Transverse colon (tissue), 4 donors: ENCODE results near the gene ITGA4. TPM values are rescaled to one million over a fixed set of nuclear protein-coding genes. Genes with fewer than 3 reads are reported as not detected.

Experiments used
- DNase-seq: peaks from one replicate; pipeline ENCODE4 v3.0.0-alpha.2; 2019
- H3K27ac ChIP-seq, 4 donors: fragments of 200-600 bp; sonication (generic); 2 replicates each; pipeline ENCODE4 v1.5.1; 2016 to 2018; ENCODE audit warnings: inconsistent platforms in 4 of 4
- H3K27me3 ChIP-seq: fragments of 200-600 bp; sonication (generic); 2 replicates; pipeline ENCODE4 v1.5.1; 2017; ENCODE audit warnings: inconsistent platforms
- H3K36me3 ChIP-seq, 4 donors: fragments of 200-600 bp; sonication (generic); 2 replicates each; pipeline ENCODE4 v1.5.1; 2017 to 2019; ENCODE audit warnings: inconsistent platforms in 4 of 4
- H3K4me1 ChIP-seq, 4 donors: fragments of 200-600 bp; sonication (generic); 2 replicates each; pipeline ENCODE4 v1.5.1; 2017 to 2020; ENCODE audit warnings: inconsistent platforms in 4 of 4
- H3K4me3 ChIP-seq, 4 donors: fragments of 200-600 bp; sonication (generic); 1 replicate in 1 of 4; 2 replicates in 3 of 4; pipeline versions ENCODE4 v1.5.1 to v1.6.1; 2017 to 2019; ENCODE audit warnings: inconsistent platforms in 4 of 4
- H3K9me3 ChIP-seq, 2 donors: fragments of 200-600 bp; sonication (generic); 2 replicates each; pipeline ENCODE4 v1.5.1; 2017 to 2019; ENCODE audit warnings: inconsistent platforms in 2 of 2
- CTCF ChIP-seq, 5 experiments: fragments of 200-600 bp in 3 of 5; fragments of 450-650 bp in 2 of 5; sonication (generic) in 3 of 5; IDR thresholded peaks; 1 replicate in 2 of 5; 2 replicates in 3 of 5; pipeline ENCODE4 v1.5.1; 2016 to 2017; ENCODE audit warnings: antibody characterized with exemption in 5 of 5, inconsistent platforms in 3 of 5, mild to moderate bottlenecking in 2 of 5, moderate library complexity in 1 of 5
- EP300 ChIP-seq: sonication (generic); formaldehyde crosslinking; IDR thresholded peaks from one replicate; pipeline ENCODE4 v1.6.1; 2017; ENCODE audit warnings: antibody characterized with exemption, low read depth
- POLR2A ChIP-seq: fragments of 450-650 bp; IDR thresholded peaks from one replicate; pipeline ENCODE4 v1.6.1; 2016; ENCODE audit warnings: antibody characterized with exemption, mild to moderate bottlenecking, moderate library complexity
- POLR2AphosphoS5 ChIP-seq, 3 donors: sonication (generic); formaldehyde crosslinking; IDR thresholded peaks; one replicate each; pipeline ENCODE4 v1.6.1; 2016; ENCODE audit warnings: antibody characterized with exemption in 3 of 3
- WGBS, 2 donors: methylation state at CpG; one replicate each; pipeline ENCODE4 v1.1.5; 2018; ENCODE audit warnings: low coverage in 1 of 2; 5-methylcytosine and 5-hydroxymethylcytosine counted together
- in situ Hi-C, 4 donors: fragments of 200-750 bp; cut with MboI; loops; one replicate each; pipeline versions ENCODE4 v1.15.0 to v1.15.1; 2017; ENCODE audit warnings: low sequenced_read_pairs in 3 of 4, low pct_ligation_motif_present in 1 of 4, low pct_unique_long_range_greater_than_20kb in 1 of 4
- intact Hi-C: fragments of 100-400 bp; cut with DNase I; formaldehyde crosslinking; loops from one replicate; pipeline ENCODE4 v1.15.1; 2023; ENCODE audit warnings: low total_unique reads
- total RNA-seq, 4 donors: library from RNA; depleted of rRNA; stranded (reverse); fragments of >200 nt; gene quantifications; one replicate each; pipeline ENCODE4 v1.1.0, GENCODE V29; 2016

Gene ITGA4
- total RNA-seq, 4 donors from 2014 or later: 1.1 to 30.8 (median 5.1) TPM

GRCh38 chr2:181467966-181468707 is 11.0 kb downstream of the ITGA4 start:
- H3K4me1 ChIP-seq: peaks cover 0 to 13% (median 0%) of the 10 kb centered on the region in 4 donors
- TF ChIP-seq CTCF (IDR thresholded peaks at IDR 0.05) (no peak), POLR2AphosphoS5 (IDR thresholded peaks at IDR 0.05) (no peak), POLR2A (no peak), EP300 (no peak)
- in situ Hi-C loops (loop anchor here (5.0 to 25.0 kb wide), 7 partner anchors 163 to 1356 kb away; no protein-coding TSS in a partner anchor), intact Hi-C loops (no loop called here)
- no peaks in the 10 kb centered on the region for H3K9me3 ChIP-seq
- H3K27ac ChIP-seq: no peak overlapping the region
- 75 to 85% methylated on average over 3 of the region's 3 CpGs for WGBS, 2 donors
- no peaks in the 10 kb centered on the region for H3K27me3 ChIP-seq
- no peak for DNase-seq
- H3K4me3 ChIP-seq: no peak overlapping the region
- H3K36me3 ChIP-seq: no peaks in the 10 kb centered on the region

- 67 to 70% methylated on average over 1 of the region's 1 CpG for WGBS, 2 donors
Observed at GRCh38 chr2:181468811-181469210, 11.6 kb downstream of the ITGA4 start.

GRCh38 chr2:181471226-181471625 is 14.0 kb downstream of the ITGA4 start:
- H3K27ac ChIP-seq: no peak overlapping the region
- no peak for DNase-seq
- 57 to 71% methylated on average over 3 of the region's 3 CpGs for whole genome bisulfite sequencing, 2 donors
- no peaks in the 10 kb centered on the region for H3K9me3 ChIP-seq
- no peak overlapping the region for H3K4me3 ChIP-seq
- H3K27me3 ChIP-seq: no peaks in the 10 kb centered on the region
- TF ChIP-seq POLR2AphosphoS5 (IDR thresholded peaks at IDR 0.05) (no peak), CTCF (IDR thresholded peaks at IDR 0.05) (no peak), POLR2A (no peak), EP300 (no peak)
- intact Hi-C loops (no loop called here), in situ Hi-C loops (loop anchor here in 3 of 4 donors (25.0 kb wide), 3 partner anchors 241 to 1359 kb away; no protein-coding TSS in a partner anchor)
- H3K36me3 ChIP-seq: no peaks in the 10 kb centered on the region
- peaks cover 0 to 5% (median 0%) of the 10 kb centered on the region in 4 donors for H3K4me1 ChIP-seq

More at GRCh38 chr2:181468811-181469210, 11.6 kb downstream of the ITGA4 start:
- no peak for TF ChIP-seq POLR2AphosphoS5 (IDR thresholded peaks at IDR 0.05)
- no peak for TF ChIP-seq EP300
- no peak for TF ChIP-seq POLR2A
- no peak for TF ChIP-seq CTCF (IDR thresholded peaks at IDR 0.05)
- Histone ChIP-seq H3K9me3 (no peaks in the 10 kb centered on the region), H3K4me1 (peaks cover 0 to 13% (median 0%) of the 10 kb centered on the region in 4 donors), H3K27ac (no peak overlapping the region), H3K4me3 (no peak overlapping the region), H3K27me3 (no peaks in the 10 kb centered on the region), H3K36me3 (no peaks in the 10 kb centered on the region)
- intact Hi-C loops: no loop called here
- in situ Hi-C loops: loop anchor here (5.0 to 25.0 kb wide), 7 partner anchors 164 to 1357 kb away; no protein-coding TSS in a partner anchor
- no peak for DNase-seq

GRCh38 chr2:181471783-181472182 is 14.6 kb downstream of the ITGA4 start:
- H3K9me3 ChIP-seq: no peaks in the 10 kb centered on the region
- no peak overlapping the region for H3K4me3 ChIP-seq
- TF ChIP-seq EP300 (no peak), POLR2AphosphoS5 (IDR thresholded peaks at IDR 0.05) (no peak), POLR2A (no peak), CTCF (IDR thresholded peaks at IDR 0.05) (no peak)
- DNase-seq: no peak
- in situ Hi-C loops: loop anchor here in 3 of 4 donors (25.0 kb wide), 3 partner anchors 241 to 1359 kb away; no protein-coding TSS in a partner anchor
- peaks cover 0 to 5% (median 0%) of the 10 kb centered on the region in 4 donors for H3K4me1 ChIP-seq
- no peaks in the 10 kb centered on the region for H3K36me3 ChIP-seq
- H3K27me3 ChIP-seq: no peaks in the 10 kb centered on the region
- intact Hi-C loops: no loop called here
- H3K27ac ChIP-seq: no peak overlapping the region
